ENCODE results near the gene DUSP11.
A peak's percentile ranks its signal among the peaks of the same experiment; 100 is the strongest.
"Not testable (repeated sequence)": the region's sequence is repeated elsewhere in the genome, so short reads cannot be mapped to it uniquely, and the experiment has no call there.

Gene DUSP11

GRCh38 chr2:73779467-73780236 is at the start of gene DUSP11:
Gene DUSP11 (minus strand): TSS chr2:73780103. CDS start chr2:73779974, 129 bp downstream.
- DNase-seq: peak; percentile 90

- peak; percentile 98 for DNase-seq
Observed at GRCh38 chr2:73828818-73829570, 49.1 kb upstream of the DUSP11 start, which contains the start of gene STAMBP. Gene STAMBP (plus strand): TSS chr2:73828961. CDS start chr2:73830857, 1,896 bp downstream.

GRCh38 chr2:73828389-73828817 is 48.5 kb upstream of the DUSP11 start:
- no peak for DNase-seq

GRCh38 chr2:73827660-73828388 is 47.9 kb upstream of the DUSP11 start:
- no peak for DNase-seq

DNA sequence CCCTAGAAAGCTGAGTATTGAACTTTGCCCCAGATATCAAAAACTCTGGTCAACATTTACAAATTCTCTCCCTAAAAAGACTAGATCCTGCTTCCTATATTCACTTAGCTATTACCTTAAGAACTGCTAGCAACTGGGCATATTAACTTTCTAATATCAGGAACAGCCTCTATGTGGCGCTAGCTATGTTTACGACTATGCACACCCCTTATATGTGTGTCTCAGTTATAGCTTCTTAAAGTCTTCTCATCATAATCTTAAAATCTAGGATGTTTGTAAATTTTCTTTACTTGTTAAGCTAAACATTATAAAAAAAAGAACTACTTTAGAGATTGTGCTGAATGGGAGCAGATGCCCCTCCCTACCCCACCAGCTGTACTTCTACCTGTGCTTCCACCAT is 47.1 kb upstream of the DUSP11 start:
- DNase-seq: no peak

DNA sequence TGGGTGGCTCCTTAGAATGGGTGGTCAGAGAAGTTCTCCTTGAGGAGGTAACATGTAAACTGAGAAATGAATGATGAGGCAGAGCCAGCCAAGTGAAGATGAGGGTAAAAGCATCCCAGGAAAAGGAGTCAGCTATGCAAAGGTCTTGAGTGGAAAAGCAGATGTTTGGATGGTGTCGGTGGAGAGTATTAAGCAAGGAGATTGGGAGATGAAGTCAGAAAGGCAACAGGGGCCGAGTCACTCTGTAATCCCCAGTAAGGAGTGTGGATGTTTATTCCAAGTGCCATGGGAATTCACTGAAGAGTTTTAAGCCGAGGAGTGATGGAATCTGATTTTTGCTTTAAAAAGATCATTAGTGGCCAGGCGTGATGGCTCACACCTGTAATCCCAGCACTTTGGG is 45.5 kb upstream of the DUSP11 start:
- DNase-seq: no peak

- peak; percentile 58 for DNase-seq
Observed at GRCh38 chr2:73823916-73824523, 44.1 kb upstream of the DUSP11 start.

DNA sequence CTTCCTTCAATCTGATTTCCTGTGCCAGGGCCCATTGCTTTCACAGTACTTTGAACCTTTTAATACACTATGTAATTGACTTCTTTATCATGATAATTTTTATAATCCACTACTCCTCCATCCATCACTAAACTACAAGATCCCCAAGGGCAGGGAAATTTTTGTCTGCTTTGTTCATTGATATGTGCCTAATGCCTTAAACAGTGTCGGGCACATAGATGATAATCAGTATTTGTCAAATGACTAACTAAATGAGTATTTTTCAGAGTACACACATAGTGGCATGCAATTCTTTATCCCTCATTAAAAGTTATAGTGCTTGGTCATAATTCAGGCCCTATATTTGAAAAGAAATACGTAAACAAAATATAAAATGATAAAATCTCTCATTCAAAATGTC is 43.5 kb upstream of the DUSP11 start:
- DNase-seq: no peak

DNA sequence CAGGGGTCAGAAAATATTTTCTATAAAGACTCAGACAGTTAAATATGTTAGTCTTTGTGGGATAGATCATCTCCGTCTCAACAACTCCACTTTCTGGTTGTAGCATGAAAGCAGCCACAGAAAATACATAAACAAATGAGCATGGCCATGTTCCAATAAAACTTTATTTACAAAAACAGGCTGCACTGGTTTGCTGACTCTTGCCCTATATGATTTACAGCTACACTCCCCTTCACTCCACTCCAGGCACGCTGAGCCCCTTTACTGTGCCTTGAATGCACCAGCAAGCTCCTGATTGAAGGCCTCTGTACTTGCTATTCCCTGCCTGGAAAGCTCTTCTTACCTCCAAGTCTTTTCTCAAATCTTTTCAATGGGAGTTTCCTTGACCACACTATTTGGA is 43.1 kb upstream of the DUSP11 start:
- DNase-seq: no peak

DNA sequence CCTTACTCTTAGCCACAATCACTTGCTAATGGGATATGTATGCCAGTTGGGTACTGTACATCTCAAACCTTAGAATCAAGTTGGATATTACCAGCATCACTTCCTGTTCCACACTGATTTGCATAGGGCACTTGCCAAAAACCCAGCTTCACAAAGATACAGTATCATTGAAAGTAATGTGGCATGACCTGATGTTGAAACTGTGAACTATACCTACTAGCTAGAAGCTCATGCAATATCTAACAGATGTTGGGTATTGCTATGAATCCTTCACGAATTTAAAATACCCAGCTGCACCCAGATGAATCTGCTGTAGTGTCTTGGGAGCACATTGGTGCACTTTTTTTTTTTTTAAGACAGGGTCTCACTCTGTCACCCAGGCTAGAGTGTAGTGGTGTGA is 42.4 kb upstream of the DUSP11 start:
- DNase-seq: no peak

- DNase-seq: no peak
Observed at GRCh38 chr2:73821669-73822068, 41.8 kb upstream of the DUSP11 start.

DNA sequence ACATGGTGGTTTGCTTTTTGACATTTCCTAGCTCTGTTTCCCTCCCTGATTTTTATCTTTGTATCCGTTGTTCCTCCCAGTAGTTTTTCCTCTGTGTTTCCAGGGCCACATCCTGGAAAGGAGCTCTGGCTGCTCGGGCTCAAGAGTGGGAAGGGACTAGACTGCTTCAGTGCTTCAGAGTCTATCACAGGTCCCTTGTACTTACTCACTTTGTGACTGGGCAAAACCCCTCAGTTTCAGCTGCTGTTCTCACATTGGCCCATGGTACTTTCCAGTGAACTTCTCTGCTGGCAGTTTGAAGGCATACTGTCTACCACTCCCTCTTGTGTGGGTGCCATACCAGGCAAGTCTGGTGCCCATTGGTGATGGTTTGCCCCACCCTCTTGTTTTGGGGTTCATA is 41.3 kb upstream of the DUSP11 start:
- DNase-seq: no peak

GRCh38 chr2:73818296-73818695 is 38.4 kb upstream of the DUSP11 start:
- no peak for DNase-seq

DNA sequence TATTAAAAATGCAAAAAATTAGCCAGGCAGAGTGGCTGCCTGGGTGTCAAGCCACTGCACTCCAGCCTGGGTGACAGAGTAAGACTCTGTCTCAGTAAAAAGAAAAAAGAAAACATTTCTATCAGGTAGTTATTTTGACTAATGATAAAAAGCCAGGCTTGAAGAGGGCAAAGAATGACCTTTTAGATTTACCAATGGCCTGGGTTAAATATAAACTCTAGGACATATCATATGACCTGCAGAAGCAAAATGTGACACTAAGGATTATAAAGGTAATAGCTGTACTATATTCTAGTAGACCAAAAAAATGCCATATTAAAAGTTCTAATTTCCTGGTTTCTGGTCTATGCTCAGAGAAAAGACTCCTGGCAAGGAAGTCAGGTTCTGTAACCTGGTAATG is 32.7 kb upstream of the DUSP11 start:
- no peak for DNase-seq

DNA sequence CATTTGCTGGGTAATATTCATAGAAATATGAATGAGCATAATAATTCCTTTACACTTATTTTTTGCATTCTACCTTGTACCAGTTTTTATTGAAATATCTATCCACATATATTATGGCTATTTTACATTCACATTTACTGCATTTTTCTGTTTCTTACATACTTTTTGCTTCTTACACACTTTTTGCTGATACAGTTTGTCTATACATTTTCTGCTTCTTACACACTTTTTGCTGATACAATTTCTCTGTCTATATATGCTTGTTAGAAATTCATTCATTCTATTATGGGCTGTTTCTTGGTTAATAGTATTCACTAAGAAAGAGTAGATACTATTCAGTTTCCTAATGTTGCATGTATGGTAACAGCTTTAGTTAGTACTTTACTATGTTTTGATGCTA is 32.0 kb upstream of the DUSP11 start:
- DNase-seq: no peak

GRCh38 chr2:73783883-73784282 is 4.0 kb upstream of the DUSP11 start, which contains the start of gene C2orf78:
Gene C2orf78 (plus strand): TSS chr2:73784183. CDS start chr2:73784310, 127 bp downstream.
- not testable (repeated sequence) for DNase-seq

DNA sequence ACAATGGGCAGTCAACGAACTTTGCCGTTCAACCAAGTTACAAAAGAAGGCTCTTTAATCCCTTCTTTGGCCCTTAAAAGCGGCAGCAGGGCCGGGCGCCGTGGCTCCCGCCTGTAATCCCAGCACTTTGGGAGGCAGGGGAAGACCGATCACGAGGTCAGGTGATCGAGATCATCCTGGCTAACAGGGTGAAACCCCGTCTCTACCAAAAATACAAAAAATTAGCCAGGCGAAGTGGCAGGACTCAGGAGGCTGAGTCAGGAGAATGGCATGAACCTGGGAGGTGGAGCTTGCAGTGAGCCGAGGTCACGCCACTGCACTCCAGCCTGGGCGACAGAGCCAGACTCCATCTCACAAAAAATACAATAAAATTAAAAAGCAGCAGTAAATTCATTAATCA is 3.5 kb upstream of the DUSP11 start:
- DNase-seq: not testable (repeated sequence)

- no peak for DNase-seq
Observed at GRCh38 chr2:73780237-73780582, 307 bp upstream of the DUSP11 start.

DNA sequence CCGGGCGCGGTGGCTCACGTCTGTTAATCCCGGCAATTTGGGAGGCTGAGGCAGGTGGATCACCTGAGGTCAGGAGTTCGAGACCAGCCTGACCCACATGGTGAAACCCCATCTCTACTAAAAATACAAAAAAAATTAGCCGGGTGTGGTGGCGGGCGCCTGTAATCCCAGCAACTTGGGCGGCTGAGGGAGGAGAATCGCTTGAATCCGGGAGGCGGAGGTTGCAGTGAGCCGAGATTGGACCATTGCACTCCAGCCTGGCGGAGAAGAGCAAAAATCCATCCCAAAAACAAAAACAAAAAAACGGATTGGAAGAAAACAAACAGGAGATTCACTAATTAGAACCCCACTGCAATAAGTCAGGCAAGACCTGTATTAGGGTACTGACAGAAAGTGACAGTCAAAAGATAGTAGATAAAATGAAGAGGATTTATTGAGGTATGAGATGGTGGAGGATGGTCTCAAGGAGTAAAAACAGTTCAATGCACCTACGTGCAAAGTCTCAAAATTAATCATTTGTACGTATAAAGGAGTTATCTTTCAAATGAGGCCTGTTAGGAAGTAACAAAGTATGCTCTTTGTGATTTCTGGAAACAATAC is 936 bp downstream of the DUSP11 start:
- not testable (repeated sequence) for DNase-seq

- no peak for DNase-seq
Observed at GRCh38 chr2:73776869-73777519, 2.9 kb downstream of the DUSP11 start.

- no peak for DNase-seq
Observed at GRCh38 chr2:73776381-73776780, 3.5 kb downstream of the DUSP11 start.

DNA sequence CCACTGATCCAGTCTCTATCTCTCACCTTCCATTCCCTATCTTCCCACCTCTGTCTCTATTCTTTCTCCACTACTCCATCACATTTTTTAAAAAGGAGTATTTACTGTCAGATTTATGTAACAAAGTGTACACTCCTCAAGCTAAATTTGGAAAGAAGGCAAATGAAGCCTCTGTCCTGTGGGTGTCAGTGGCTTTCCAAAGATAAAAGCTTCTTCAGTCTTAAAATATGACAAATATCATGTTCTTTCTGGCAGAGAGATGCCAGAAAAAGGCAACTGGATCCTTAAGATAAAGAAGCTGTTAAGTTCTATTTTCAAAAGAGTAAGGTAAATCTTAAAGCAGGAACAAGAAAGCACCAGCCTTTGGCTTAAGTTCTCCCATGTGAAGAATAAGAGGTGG is 7.1 kb downstream of the DUSP11 start:
- DNase-seq: no peak
